HG02885 (cell line): ENCODE results near the gene MPST.
"Not testable (repeated sequence)": the region's sequence is repeated elsewhere in the genome, so short reads cannot be mapped to it uniquely, and the experiment has no call there.

Experiments
- ATAC-seq: cut with Tn5 transposase; IDR thresholded peaks from one replicate; pipeline ENCODE4 v1.9.1; 2021; ENCODE audit warnings: mild to moderate bottlenecking; ENCODE audit not compliant: unreplicated experiment, poor library complexity

The MPST gene

DNA sequence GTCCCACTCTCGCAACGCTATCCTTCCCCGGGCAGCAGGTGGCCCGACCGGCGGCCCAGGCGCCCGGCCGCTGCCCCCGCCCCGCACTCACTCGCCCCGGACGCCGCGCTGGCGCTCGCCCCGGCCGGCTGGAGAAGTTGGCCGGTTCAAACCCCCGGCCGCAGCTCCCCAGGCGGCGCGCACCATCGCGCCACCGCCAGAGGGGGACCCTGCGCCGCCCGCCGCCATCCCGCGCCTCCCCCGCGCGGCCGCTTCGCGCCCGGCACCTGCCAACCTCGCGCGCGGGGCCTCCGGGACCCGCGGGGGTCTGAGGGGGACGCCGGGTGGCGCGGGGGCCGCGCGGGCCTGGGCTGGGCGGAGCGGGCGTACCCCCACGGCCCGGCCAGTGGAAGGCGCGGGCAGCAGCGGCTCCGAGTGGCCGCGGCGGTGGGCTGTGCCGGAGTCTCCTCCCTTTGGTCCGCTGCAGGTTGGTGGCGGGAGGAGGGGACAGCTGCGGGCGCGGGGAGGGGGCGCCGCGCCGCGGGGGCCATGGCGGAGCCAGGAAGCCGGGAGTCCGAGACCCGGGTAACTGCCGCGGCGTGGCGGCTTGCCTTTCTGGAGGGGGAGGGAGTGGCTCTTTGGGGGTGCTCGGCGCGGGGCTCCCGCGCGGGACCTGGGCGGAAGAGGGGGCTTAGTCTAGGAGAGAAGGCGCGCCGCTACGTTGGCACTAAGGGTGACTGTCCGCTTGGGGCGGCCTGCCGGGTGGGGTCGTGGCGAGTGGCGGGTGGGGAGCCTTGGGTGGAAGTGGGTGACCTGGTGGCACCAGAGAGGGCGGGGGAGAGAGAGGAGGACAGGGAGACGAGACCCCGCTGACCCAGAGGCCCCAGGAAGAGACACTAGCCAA lies at the start of gene MPST, which contains the start of gene TST:
MPST (plus strand) TSS at position 434 of the 883 bp plus-strand sequence; CDS start at position 529, 95 bp downstream.
TST (minus strand) TSS at position 139 of the 883 bp plus-strand sequence. CDS start 715 bp downstream, outside the sequence.
- ATAC-seq: peak; percentile 80

GRCh38 chr22:36971341-36972125 lies 48.0 kb upstream of the MPST start:
- ATAC-seq: no peak

- ATAC-seq: no peak
These were observed 42.9 kb upstream of the MPST start for GRCh38 chr22:36976606-36977005.

- peak; percentile 78 for ATAC-seq
These were observed 42.1 kb upstream of the MPST start for GRCh38 chr22:36977401-36977861.

DNA sequence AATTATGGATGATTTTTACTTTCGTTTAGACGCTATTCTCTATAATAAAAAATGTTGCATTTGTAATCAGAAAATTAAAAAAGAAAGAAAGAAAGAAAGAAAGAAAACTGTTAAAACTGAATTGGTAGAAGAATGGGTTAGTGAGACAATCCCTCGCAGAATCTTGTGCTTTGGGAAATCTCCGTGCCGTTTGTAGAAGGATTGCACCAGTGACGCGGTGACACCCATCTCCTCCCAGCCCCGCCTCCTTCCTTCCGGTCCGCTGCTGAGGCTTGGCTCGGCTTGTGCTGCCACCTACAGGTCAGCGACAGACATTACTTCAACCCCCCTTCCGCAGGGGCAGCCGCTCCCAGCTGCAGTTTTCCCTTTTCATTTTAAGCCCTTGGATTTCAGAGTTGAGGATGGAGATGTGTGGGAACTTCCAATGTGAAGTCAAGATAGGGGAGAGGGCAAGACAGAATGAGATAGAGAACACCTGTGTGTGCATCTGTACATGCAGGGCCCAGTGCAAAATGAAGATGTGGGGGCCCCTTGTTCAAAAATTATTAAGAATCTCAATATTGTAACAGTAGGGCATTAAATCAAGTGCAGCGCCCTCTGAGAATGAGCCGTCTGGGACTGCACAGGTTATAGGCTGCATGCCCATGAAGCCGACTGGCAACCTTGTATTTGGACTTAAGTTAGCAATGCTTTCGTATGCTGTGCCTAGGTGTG lies 41.4 kb upstream of the MPST start:
- ATAC-seq: peak; percentile 75

DNA sequence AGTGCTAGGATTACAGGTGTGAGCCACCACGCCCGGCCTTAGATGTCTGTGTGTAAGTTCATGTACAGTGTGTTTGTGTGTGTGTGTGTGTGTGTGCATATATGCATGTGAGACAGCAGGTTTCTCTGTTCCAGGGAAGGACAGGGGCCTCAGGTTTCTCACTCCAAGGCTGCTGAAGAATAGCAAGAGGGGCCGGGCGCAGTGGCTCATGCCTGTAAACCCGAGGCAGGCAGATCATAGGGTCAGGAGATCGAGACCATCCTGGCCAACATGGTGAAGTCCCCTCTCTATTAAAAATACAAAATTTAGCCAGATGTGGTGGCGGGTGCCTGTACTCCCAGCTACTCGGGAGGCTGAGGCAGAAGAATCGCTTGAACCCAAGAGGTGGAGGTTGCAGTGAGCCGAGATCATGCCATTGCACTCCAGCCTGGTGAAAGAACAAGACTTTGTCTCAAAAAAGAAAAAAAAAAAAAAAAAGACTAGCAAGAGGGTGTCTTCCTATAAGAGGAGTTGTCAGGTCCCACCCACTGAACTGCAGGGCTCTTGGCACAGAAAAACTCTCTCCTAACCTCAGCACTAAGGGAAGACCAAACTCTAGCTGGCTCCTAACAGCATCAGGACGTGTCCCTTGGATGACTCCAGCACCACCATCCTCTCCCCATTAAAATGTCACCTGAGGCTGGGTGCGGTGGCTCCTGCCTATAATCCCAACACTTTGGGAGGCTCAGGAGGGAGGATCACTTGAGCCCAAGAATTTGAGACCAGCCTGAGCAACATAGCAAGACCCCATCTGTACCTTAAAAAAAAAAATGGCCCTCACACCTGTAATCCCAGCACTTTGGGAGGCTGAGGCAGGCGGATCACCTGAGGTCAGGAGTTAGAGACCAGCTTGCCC lies 40.3 kb upstream of the MPST start:
- no peak for ATAC-seq

GRCh38 chr22:36981247-36981775 lies 38.2 kb upstream of the MPST start:
- no peak for ATAC-seq

- no peak for ATAC-seq
These were observed 37.4 kb upstream of the MPST start for GRCh38 chr22:36982136-36982535.

DNA sequence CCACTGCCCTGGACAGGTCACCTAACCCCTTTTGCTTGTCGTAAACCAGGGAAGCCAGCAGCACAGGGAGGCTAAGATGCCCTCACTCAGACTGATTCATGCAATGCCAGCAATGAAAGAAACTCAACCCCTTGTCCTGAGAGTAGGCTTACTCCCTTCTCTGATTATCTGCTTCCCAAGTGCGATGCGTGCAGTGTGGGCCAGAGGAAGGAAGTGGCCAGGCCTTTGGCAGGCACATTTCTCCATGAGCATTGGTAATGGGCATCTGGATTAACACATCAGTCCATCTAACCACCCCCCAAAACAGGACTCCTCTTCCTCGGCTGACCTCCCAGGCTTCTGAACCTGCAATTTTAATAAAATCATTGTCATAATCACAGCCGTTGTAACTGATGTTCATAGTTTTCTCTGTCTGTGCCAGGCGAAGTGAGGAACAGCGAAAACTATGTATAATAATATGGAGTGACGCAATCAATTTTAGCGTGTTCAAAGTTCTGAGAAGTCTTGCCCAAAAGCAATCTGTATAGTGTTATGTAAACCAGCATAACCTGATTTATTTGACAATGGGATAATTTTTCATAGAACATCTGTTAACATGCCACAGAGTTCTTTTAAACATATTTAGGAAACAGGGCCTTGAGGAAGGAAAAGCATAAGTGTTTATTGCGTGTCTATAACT lies 34.2 kb upstream of the MPST start:
- no peak for ATAC-seq

DNA sequence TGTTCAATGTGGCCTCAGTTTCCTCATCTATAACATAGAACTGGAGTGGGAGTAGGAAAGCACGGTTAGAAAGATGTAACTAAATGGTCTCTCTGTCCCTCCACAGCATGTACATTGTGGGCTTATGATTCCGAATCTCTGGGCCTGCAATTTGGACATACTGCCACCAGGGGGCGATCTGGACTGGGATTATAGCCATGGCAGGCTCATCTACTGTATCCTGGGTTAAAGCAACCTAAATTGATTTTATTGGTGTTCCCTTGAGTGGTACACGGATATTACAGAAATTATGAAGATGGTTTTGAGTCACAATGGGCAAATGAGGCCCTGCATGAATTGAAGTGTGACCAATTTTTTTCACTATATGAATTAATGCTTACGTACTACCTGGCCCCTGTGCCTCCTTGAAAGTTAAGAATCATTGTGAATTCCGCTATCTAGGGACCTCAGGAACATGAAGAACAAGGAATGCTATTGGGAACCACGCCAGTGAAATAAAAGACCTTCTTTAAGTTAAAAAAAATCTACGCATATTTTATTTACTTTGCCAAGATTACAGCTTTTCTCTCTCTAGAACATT lies 33.2 kb upstream of the MPST start:
- ATAC-seq: no peak

DNA sequence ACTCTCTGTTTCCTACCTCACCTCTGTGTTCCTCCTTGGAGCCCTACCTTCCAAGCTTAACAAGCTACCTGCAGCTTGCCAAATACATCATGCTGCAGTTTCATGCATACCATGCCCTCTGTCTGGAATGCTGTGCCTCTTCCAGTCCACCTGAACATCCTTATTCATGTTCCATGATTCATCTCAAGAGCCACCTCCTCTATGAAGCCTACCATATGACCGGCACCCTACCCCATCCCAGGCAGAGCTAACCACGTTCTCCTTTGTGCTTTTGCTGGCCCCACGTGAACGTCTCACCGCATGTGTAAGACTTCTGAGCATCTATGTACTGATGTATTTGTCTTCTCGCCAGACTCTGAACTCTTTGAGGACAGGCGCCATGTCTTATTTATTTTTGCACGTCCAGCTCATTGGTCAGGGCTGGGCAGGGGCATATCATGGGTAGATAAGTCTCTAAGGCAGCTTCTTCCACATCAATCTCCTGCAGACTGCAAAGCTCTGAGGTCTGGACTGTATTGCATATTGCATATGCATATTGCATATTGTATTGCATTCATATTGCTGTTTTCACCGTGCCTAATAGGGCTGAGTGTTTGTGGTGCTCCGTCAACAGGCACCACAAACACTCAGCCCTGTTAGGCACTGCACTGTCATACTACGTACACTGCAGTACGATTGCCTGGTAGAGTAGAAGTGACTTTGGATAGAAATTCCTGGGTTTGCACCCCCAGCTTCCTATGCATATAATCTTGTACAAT lies 31.3 kb upstream of the MPST start:
- no peak for ATAC-seq

GRCh38 chr22:36989012-36989411 lies 30.5 kb upstream of the MPST start:
- not testable (repeated sequence) for ATAC-seq

DNA sequence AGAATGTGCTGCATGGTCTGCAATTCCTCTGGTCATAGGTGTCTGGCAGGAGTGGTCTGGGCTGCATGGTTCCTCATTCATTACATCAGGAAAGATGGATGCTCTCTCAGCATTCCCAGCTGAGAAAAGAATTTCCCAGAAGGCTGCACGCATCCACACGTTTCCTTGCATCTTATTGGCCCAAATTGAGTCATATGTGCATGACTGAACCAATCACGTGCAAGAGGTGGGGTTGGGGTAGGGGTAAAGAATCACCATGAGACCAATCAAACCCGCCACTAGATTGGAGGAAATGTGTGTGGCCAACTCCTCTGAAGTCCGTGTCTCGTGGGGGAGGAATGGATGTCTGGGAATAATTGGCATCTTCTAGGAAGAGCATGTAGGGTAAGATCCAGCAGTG lies 29.1 kb upstream of the MPST start:
- ATAC-seq: no peak

GRCh38 chr22:36991206-36991605 lies 28.3 kb upstream of the MPST start:
- ATAC-seq: no peak

DNA sequence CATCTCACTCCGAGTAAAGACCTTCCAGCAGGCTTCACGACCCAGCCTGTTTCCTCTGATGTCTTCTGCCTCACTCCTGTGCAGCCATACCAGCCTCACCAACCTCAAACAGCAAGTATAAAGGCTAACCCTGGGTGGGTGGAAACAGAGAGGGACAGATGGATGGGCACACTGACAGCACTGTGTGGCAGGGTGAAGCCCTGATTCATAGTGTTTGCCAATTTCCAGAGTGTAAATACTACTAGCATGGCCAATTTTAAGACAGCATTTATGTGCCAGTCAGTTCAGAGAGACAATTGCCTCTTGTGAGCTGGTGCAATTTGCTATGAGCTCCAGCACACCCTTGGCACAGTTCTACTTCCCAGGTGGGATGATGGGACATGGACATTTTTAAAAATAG lies 21.8 kb upstream of the MPST start:
- ATAC-seq: no peak

- ATAC-seq: no peak
These were observed 20.8 kb upstream of the MPST start for GRCh38 chr22:36998620-36999351.

GRCh38 chr22:36999463-36999862 lies 20.1 kb upstream of the MPST start:
- no peak for ATAC-seq
